ENCODE data around the gene DGKH.

The DGKH gene

DNA sequence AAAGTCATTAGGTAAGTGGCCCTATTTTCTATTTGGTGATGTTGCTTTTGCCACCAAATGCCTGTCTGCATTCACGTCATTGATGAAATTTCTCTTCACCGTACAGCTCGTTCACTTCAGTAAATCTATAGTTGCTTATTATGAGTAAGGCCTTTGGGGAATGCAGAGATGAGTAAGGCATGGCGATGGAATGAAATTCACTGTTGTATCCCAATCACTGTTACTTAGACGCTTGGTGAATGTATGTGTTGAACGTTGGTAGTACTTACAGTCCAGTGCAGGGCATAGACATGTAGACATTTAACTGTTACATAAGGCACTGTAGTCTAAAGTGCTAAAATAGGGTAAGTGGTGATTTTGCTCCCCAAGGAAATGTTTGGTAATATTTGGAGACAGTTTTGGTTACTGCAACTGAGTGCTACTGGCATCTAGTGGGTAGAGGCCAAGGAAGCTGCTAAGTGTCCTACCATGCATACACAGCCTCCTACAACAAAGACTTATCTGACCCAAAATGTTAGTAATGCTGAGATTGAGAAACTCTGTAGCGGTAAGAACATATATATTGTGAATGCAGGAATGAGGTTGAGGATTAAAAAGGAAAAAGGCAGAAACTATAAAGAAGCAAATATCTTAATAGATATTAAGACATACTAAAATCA is 229.3 kb downstream of the DGKH start:
- Histone ChIP-seq H3K9ac (ENCODE audit: low read length) (no peak overlapping the region), H3K9me2 (replicated peaks; ENCODE audit: insufficient read depth, low read length) (no peaks in the 10 kb centered on the region), H3K4me3 (ENCODE audit: low read length) (no peak overlapping the region), H3K79me2 (ENCODE audit: low read length) (peaks cover 63% of the 10 kb centered on the region), H3K4me2 (ENCODE audit: low read depth, low read length) (no peak overlapping the region), H3F3A (ENCODE audit: insufficient read depth, low read length) (no peaks in the 10 kb centered on the region), H2AFZ (ENCODE audit: low read length) (no peak overlapping the region), H3K36me3 (replicated peaks; ENCODE audit: insufficient read depth, low read length) (no peaks in the 10 kb centered on the region), H3K27me3 (replicated peaks; ENCODE audit: insufficient read depth, low read length) (no peaks in the 10 kb centered on the region), H3K9me3 (replicated peaks; ENCODE audit: insufficient read depth, low read length) (no peaks in the 10 kb centered on the region), H3K27ac (ENCODE audit: low read length) (no peak overlapping the region), H4K20me1 (ENCODE audit: insufficient read depth, low read length) (no peaks in the 10 kb centered on the region), H3K4me1 (ENCODE audit: low read length) (0 out of 2 replicates have a peak, but pooled peaks cover 8% of the 10 kb centered on the region)
- no peak for DNase-seq
- TF ChIP-seq EZH2 (optimal IDR thresholded peaks at IDR 0.05; ENCODE audit: low read depth, low read length): no peak
- no peak for TF ChIP-seq CTCF (IDR thresholded peaks at IDR 0.05; ENCODE audit: low read length)
- no peak for TF ChIP-seq EZH2phosphoT487 (IDR thresholded peaks at IDR 0.05; ENCODE audit: low read length)

GRCh38 chr13:42279080-42279479 is 230.6 kb downstream of the DGKH start:
- Histone ChIP-seq H3F3A (ENCODE audit: insufficient read depth, low read length) (no peaks in the 10 kb centered on the region), H3K79me2 (ENCODE audit: low read length) (peaks cover 50% of the 10 kb centered on the region), H3K36me3 (replicated peaks; ENCODE audit: insufficient read depth, low read length) (no peaks in the 10 kb centered on the region), H3K9me3 (replicated peaks; ENCODE audit: insufficient read depth, low read length) (no peaks in the 10 kb centered on the region), H4K20me1 (ENCODE audit: insufficient read depth, low read length) (no peaks in the 10 kb centered on the region), H2AFZ (ENCODE audit: low read length) (no peak overlapping the region), H3K9me2 (replicated peaks; ENCODE audit: insufficient read depth, low read length) (no peaks in the 10 kb centered on the region), H3K4me2 (ENCODE audit: low read depth, low read length) (no peak overlapping the region), H3K27me3 (replicated peaks; ENCODE audit: insufficient read depth, low read length) (no peaks in the 10 kb centered on the region), H3K9ac (ENCODE audit: low read length) (no peak overlapping the region), H3K4me1 (ENCODE audit: low read length) (0 out of 2 replicates have a peak, but pooled peaks cover 5% of the 10 kb centered on the region), H3K4me3 (ENCODE audit: low read length) (no peak overlapping the region), H3K27ac (ENCODE audit: low read length) (no peak overlapping the region)
- no peak for DNase-seq
- TF ChIP-seq EZH2phosphoT487 (IDR thresholded peaks at IDR 0.05; ENCODE audit: low read length): no peak
- no peak for TF ChIP-seq EZH2 (optimal IDR thresholded peaks at IDR 0.05; ENCODE audit: low read depth, low read length)
- TF ChIP-seq CTCF (IDR thresholded peaks at IDR 0.05; ENCODE audit: low read length): no peak

DNA sequence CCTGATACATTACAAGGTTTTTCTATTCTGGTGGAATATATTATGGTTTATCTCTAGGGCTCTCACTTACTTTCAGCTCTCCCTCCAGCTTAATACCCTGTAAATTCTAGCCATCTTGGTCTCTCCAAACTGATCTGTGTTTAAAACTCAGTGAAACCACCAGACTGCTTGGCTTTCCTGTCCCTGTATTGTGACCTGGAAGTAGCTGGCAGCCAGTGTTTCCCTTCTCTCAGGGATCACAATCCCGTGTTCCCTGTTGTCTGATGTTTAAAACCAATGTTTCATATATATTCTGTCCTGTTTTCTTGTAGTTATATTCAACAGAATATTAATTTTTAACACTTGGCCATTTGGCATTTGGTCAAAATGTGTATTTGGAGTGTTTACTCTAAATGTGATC is 231.5 kb downstream of the DGKH start:
- TF ChIP-seq EZH2phosphoT487 (IDR thresholded peaks at IDR 0.05; ENCODE audit: low read length): no peak
- no peak for TF ChIP-seq EZH2 (optimal IDR thresholded peaks at IDR 0.05; ENCODE audit: low read depth, low read length)
- no peak for TF ChIP-seq CTCF (IDR thresholded peaks at IDR 0.05; ENCODE audit: low read length)
- Histone ChIP-seq H3K79me2 (ENCODE audit: low read length) (peaks cover 50% of the 10 kb centered on the region), H3K4me3 (ENCODE audit: low read length) (no peak overlapping the region)

More for the DNA sequence above, 231.5 kb downstream of the DGKH start:
- no peaks in the 10 kb centered on the region for H4K20me1 ChIP-seq (ENCODE audit: insufficient read depth, low read length)
- no peak overlapping the region for H3K27ac ChIP-seq (ENCODE audit: low read length)
- no peaks in the 10 kb centered on the region for H3K9me3 ChIP-seq (replicated peaks; ENCODE audit: insufficient read depth, low read length)
- H3K9ac ChIP-seq (ENCODE audit: low read length): no peak overlapping the region
- no peak overlapping the region for H2AFZ ChIP-seq (ENCODE audit: low read length)
- H3K36me3 ChIP-seq (replicated peaks; ENCODE audit: insufficient read depth, low read length): no peaks in the 10 kb centered on the region
- H3K27me3 ChIP-seq (replicated peaks; ENCODE audit: insufficient read depth, low read length): no peaks in the 10 kb centered on the region
- DNase-seq: no peak
- H3K4me1 ChIP-seq (ENCODE audit: low read length): 0 out of 2 replicates have a peak, but pooled peaks cover 5% of the 10 kb centered on the region
- no peak overlapping the region for H3K4me2 ChIP-seq (ENCODE audit: low read depth, low read length)
- H3F3A ChIP-seq (ENCODE audit: insufficient read depth, low read length): no peaks in the 10 kb centered on the region
- H3K9me2 ChIP-seq (replicated peaks; ENCODE audit: insufficient read depth, low read length): no peaks in the 10 kb centered on the region
